Esophagus squamous epithelium (tissue), 4 donors: Measurements from ENCODE around the gene GEMIN4.

Experiments used
- POLR2A ChIP-seq, 4 donors: fragments of 450-650 bp; IDR thresholded peaks; one replicate each; pipeline ENCODE4 v1.6.1; 2017; ENCODE audit warnings: antibody characterized with exemption in 4 of 4, mild to moderate bottlenecking in 4 of 4, moderate library complexity in 3 of 4
- TF ChIP-seq, protein P1 (sequence below), 6 experiments: fragments of 450-650 bp in 4 of 6; fragments of 200-600 bp in 2 of 6; sonication (generic) in 2 of 6; IDR thresholded peaks; one replicate each; pipeline ENCODE4 v1.5.1; 2016 to 2019; ENCODE audit warnings: antibody characterized with exemption in 6 of 6, mild to moderate bottlenecking in 4 of 6, moderate library complexity in 4 of 6

GRCh38 chr17:742147-742793 lies 9.8 kb downstream of the GEMIN4 start:
- TF ChIP-seq, protein P1, sequence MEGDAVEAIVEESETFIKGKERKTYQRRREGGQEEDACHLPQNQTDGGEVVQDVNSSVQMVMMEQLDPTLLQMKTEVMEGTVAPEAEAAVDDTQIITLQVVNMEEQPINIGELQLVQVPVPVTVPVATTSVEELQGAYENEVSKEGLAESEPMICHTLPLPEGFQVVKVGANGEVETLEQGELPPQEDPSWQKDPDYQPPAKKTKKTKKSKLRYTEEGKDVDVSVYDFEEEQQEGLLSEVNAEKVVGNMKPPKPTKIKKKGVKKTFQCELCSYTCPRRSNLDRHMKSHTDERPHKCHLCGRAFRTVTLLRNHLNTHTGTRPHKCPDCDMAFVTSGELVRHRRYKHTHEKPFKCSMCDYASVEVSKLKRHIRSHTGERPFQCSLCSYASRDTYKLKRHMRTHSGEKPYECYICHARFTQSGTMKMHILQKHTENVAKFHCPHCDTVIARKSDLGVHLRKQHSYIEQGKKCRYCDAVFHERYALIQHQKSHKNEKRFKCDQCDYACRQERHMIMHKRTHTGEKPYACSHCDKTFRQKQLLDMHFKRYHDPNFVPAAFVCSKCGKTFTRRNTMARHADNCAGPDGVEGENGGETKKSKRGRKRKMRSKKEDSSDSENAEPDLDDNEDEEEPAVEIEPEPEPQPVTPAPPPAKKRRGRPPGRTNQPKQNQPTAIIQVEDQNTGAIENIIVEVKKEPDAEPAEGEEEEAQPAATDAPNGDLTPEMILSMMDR (IDR thresholded peaks at IDR 0.05) = no peak
- TF ChIP-seq POLR2A (IDR thresholded peaks at IDR 0.05) = no peak
